Measurements from ENCODE around the gene PNPLA7.

GRCh38 chr9:137449931-137450538, 100.2 kb downstream of the PNPLA7 start:
- TF ChIP-seq SMC3 (IDR thresholded peaks at IDR 0.05; ENCODE audit: low read depth, low read length) = no peak
- TF ChIP-seq, protein P1, sequence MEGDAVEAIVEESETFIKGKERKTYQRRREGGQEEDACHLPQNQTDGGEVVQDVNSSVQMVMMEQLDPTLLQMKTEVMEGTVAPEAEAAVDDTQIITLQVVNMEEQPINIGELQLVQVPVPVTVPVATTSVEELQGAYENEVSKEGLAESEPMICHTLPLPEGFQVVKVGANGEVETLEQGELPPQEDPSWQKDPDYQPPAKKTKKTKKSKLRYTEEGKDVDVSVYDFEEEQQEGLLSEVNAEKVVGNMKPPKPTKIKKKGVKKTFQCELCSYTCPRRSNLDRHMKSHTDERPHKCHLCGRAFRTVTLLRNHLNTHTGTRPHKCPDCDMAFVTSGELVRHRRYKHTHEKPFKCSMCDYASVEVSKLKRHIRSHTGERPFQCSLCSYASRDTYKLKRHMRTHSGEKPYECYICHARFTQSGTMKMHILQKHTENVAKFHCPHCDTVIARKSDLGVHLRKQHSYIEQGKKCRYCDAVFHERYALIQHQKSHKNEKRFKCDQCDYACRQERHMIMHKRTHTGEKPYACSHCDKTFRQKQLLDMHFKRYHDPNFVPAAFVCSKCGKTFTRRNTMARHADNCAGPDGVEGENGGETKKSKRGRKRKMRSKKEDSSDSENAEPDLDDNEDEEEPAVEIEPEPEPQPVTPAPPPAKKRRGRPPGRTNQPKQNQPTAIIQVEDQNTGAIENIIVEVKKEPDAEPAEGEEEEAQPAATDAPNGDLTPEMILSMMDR (conservative IDR thresholded peaks at IDR 0.05; ENCODE audit: low read depth, low read length) = no peak
- TF ChIP-seq, protein P2, sequence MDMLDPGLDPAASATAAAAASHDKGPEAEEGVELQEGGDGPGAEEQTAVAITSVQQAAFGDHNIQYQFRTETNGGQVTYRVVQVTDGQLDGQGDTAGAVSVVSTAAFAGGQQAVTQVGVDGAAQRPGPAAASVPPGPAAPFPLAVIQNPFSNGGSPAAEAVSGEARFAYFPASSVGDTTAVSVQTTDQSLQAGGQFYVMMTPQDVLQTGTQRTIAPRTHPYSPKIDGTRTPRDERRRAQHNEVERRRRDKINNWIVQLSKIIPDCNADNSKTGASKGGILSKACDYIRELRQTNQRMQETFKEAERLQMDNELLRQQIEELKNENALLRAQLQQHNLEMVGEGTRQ (IDR thresholded peaks at IDR 0.05; ENCODE audit: low read depth, low read length) = no peak

All from IMR-90 (cell line).